GM18499 (cell line): ENCODE data around the gene MAST4.
"Not testable (repeated sequence)": the region's sequence is repeated elsewhere in the genome, so short reads cannot be mapped to it uniquely, and the experiment has no call there.

Source experiments
- ATAC-seq: cut with Tn5 transposase; IDR thresholded peaks from one replicate; pipeline ENCODE4 v1.9.1; 2021; ENCODE audit warnings: moderate number of reproducible peaks; ENCODE audit not compliant: insufficient read depth, unreplicated experiment

MAST4 gene

GRCh38 chr5:66689522-66690220, 93.5 kb downstream of the MAST4 start:
- ATAC-seq: no peak

GRCh38 chr5:66694036-66694435, 97.8 kb downstream of the MAST4 start:
- ATAC-seq: no peak

- not testable (repeated sequence) for ATAC-seq
Observed at GRCh38 chr5:66695840-66696239, 99.6 kb downstream of the MAST4 start.

GRCh38 chr5:66697796-66698564, 101.8 kb downstream of the MAST4 start:
- no peak for ATAC-seq

GRCh38 chr5:66701244-66701643, 105.1 kb downstream of the MAST4 start:
- peak; percentile 89 for ATAC-seq

GRCh38 chr5:66702426-66702825, 106.2 kb downstream of the MAST4 start:
- no peak for ATAC-seq

GRCh38 chr5:66704790-66705425, 108.7 kb downstream of the MAST4 start:
- no peak for ATAC-seq

GRCh38 chr5:66708368-66708767, 112.2 kb downstream of the MAST4 start:
- no peak for ATAC-seq

GRCh38 chr5:66710557-66711088, 114.4 kb downstream of the MAST4 start:
- no peak for ATAC-seq

GRCh38 chr5:66713998-66714397, 117.8 kb downstream of the MAST4 start:
- ATAC-seq: no peak

- ATAC-seq: no peak
Observed at GRCh38 chr5:66717455-66718373, 121.5 kb downstream of the MAST4 start.

- no peak for ATAC-seq
Observed at GRCh38 chr5:66718374-66719002, 122.3 kb downstream of the MAST4 start.

- no peak for ATAC-seq
Observed at GRCh38 chr5:66720780-66721179, 124.6 kb downstream of the MAST4 start.

GRCh38 chr5:66722686-66723085, 126.5 kb downstream of the MAST4 start:
- ATAC-seq: no peak

GRCh38 chr5:66724349-66725139, 128.4 kb downstream of the MAST4 start:
- no peak for ATAC-seq

GRCh38 chr5:66727630-66728029, 131.4 kb downstream of the MAST4 start:
- no peak for ATAC-seq

- ATAC-seq: no peak
Observed at GRCh38 chr5:66728049-66728448, 131.9 kb downstream of the MAST4 start.

- ATAC-seq: no peak
Observed at GRCh38 chr5:66737096-66737495, 140.9 kb downstream of the MAST4 start.

- ATAC-seq: no peak
Observed at GRCh38 chr5:66738136-66738535, 141.9 kb downstream of the MAST4 start.
